ENCODE results near the gene GGACT.

GRCh38 chr13:100543872-100544602 lies 44.6 kb downstream of the GGACT start:
- TF ChIP-seq, protein P1, sequence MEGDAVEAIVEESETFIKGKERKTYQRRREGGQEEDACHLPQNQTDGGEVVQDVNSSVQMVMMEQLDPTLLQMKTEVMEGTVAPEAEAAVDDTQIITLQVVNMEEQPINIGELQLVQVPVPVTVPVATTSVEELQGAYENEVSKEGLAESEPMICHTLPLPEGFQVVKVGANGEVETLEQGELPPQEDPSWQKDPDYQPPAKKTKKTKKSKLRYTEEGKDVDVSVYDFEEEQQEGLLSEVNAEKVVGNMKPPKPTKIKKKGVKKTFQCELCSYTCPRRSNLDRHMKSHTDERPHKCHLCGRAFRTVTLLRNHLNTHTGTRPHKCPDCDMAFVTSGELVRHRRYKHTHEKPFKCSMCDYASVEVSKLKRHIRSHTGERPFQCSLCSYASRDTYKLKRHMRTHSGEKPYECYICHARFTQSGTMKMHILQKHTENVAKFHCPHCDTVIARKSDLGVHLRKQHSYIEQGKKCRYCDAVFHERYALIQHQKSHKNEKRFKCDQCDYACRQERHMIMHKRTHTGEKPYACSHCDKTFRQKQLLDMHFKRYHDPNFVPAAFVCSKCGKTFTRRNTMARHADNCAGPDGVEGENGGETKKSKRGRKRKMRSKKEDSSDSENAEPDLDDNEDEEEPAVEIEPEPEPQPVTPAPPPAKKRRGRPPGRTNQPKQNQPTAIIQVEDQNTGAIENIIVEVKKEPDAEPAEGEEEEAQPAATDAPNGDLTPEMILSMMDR (IDR thresholded peaks at IDR 0.05), result no peak
- no peak for TF ChIP-seq POLR2A (IDR thresholded peaks at IDR 0.05)

Data from adrenal gland (tissue), 5 donors.